Hair follicle dermal papilla cell (primary cell): ENCODE data around the gene COP1. TPM values are rescaled to one million over a fixed set of nuclear protein-coding genes. Genes with fewer than 3 reads are reported as not detected.

Experiments used
- small RNA-seq: library from RNA; depleted of rRNA; stranded (forward); fragments of <200 nt; gene quantifications from one replicate; pipeline ENCODE3, GENCODE V24; 2012
- total RNA-seq: library from RNA; depleted of rRNA; stranded (reverse); fragments of >200 nt; gene quantifications from 2 replicates; pipeline ENCODE4 v1.2.3, GENCODE V29; 2012

Gene COP1
- 48.1 and 57.0 TPM in 2 replicates for total RNA-seq

GRCh38 chr1:176206961-176207902 lies at the start of gene COP1:
COP1 (minus strand) TSS chr1:176207286; CDS start chr1:176206978, 308 bp downstream.

Small RNAs within 50 kb of the gene (small RNA-seq; reads per million reads assigned to genes)
- gene RF00066 (not detected), gene RNU2-12P (not detected), gene RPS29P5 (not detected), gene SCARNA3 (47.0 reads per million, percentile 97 among the genes with 10 or more reads in this experiment)
